WI38 (cell line): ENCODE data around the gene TMEM234.

Experiments used
- H3K4me3 ChIP-seq: 2 replicates; pipeline ENCODE4 v1.5.1; 2011; ENCODE audit warnings: low read depth, mild to moderate bottlenecking, control low read depth, low read length
- CTCF ChIP-seq: IDR thresholded peaks from 2 replicates; pipeline ENCODE4 v1.5.1; 2012; ENCODE audit warnings: low read depth, mild to moderate bottlenecking, control low read depth, low read length

Gene TMEM234

DNA sequence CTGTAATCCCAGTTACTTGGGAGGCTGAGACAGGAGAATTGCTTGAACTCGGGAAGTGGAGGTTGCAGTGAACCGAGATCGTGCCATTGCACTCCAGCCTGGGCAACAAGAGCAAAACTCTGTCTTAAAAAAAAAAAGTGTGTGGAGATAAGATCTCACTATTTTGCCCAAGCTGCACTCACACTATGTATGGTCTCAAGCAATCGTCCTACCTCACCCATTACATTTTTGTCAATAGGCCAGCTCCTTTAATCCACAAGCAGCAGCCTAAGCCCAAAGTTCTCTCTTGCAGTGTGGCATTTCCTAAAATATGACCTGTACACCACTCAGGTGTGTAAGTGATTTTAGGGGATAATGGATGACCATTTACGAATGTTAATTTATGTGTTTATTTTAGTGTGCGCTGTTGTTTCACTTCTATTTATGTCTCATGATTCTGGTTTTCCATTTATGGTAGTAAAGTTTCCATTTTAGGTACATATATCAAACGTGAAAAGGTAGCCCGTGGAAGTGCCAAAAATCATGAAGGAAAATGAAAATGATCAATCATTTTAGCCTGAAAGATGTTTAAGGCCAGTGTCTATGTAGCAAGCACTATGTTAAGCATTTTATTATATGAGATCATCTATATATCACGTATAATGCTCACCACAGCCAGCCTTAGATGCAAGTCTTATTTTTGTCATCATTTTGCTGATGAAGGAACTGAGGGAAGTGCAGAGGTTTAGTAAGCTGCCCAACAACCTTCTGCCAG is 34.5 kb upstream of the TMEM234 start:
- no peak overlapping the region for H3K4me3 ChIP-seq
- TF ChIP-seq CTCF: no peak

- TF ChIP-seq CTCF: no peak
- no peak overlapping the region for H3K4me3 ChIP-seq
Measured at GRCh38 chr1:32255072-32256071, 33.2 kb upstream of the TMEM234 start.

DNA sequence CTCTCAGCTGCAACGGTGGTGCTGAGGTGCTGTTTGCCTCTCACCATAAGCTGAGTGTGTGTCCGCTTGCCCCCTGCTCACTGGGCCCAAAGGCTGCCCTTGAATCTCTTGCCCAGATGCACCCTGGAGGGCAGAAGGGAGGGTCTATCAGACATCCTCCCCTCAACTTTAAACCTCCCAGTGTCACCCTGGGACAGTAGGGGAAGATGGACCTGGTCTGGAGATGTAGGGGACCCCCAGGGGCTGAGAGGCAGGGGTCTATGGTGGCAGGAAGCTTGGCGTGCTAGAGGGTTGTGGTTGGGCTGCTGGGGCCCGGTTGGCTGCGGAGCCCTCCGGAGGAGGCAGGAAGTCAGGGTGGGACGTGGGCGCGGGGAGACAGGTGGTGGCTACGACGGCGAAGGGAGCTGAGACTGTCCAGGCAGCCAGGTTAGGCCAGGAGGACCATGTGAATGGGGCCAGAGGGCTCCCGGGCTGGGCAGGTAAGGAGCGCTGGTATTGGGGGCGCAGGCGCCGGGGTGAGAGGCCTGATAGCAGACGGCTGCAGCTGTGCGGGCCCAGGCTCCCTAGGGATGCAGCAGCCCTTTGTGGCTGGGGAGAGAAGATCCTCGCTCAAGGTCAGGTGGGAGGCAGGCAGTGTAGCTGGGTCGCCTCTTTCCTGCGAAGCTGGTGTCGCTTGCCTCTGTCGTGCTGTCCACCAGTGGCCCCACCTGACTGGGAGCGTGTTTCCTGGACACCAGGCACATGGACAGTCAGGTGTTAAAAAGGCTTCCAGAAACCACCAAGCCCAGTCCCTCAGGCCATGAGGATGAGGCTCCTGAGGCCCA is 29.0 kb upstream of the TMEM234 start, which contains the start of gene LCK:
LCK (plus strand) TSS at position 373 of the 824 bp plus-strand sequence. CDS start 23,065 bp downstream, outside the sequence.
- H3K4me3 ChIP-seq: no peak within 1 kb of the TSS
- TF ChIP-seq CTCF: no peak

DNA sequence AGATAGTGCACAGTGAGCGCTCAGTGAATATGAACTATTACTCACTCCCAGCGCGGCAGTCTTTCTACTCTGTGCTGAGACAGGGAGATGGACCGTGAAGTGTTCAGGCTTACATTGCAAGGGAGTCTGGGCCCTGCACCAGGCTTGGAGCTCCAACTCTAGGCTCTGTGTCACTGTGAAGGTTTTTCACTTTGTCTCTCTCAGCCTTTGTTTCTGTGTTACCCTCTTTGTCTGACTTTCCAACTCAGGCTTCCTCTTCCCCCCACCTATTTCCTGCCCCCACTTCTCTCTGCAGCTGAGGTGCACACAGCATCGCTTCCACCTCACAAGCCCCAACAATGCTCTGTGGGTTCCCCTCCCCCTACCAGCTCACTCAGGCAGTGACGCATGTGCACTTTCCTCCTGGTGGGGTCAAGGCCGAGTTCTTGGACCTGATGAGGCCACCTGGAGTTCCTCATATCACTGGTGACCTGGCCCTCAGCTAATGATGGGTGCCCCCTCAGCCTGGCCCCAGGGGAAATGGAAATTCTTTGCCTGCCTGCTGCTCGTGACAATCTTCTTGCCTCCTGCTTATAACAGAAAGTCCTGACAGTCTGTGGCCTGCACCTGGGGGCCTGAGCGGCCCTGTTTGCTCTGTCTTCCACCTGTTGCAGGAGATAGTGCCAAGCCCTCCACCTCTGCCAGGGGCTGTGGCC is 27.8 kb upstream of the TMEM234 start:
- no peak overlapping the region for H3K4me3 ChIP-seq
- no peak for TF ChIP-seq CTCF

- H3K4me3 ChIP-seq: no peak overlapping the region
- TF ChIP-seq CTCF: peak; percentile 80
Measured at GRCh38 chr1:32247983-32248889, 26.1 kb upstream of the TMEM234 start.

GRCh38 chr1:32247452-32247851 is 25.3 kb upstream of the TMEM234 start:
- TF ChIP-seq CTCF: no peak
- no peak overlapping the region for H3K4me3 ChIP-seq
